CD14-positive monocyte (primary cell): Measurements from ENCODE around the gene ATP2A2. TPM values are rescaled to one million over a fixed set of nuclear protein-coding genes. Genes with fewer than 3 reads are reported as not detected.

Experiments used
- DNase-seq, 3 donors: peaks; one replicate each; pipeline ENCODE4 v3.0.0-alpha.2; 2011 to 2022
- H2AFZ ChIP-seq: 2 replicates; pipeline ENCODE4 v1.6.0; 2012; ENCODE audit warnings: mild to moderate bottlenecking, low read depth, low read length, inconsistent platforms; ENCODE audit not compliant: insufficient read depth, poor library complexity, severe bottlenecking
- H3K27ac ChIP-seq, 2 donors: 1 replicate in 1 of 2; 2 replicates in 1 of 2; pipeline ENCODE4 v1.5.1; 2012 to 2013; ENCODE audit warnings: low read length in 2 of 2, control low read depth in 1 of 2, inconsistent platforms in 1 of 2, low read depth in 1 of 2, mild to moderate bottlenecking in 1 of 2
- H3K27me3 ChIP-seq, 2 donors: one replicate each; pipeline versions ENCODE4 v1.6.0 to v1.6.1; 2011 to 2013; ENCODE audit warnings: low read length in 2 of 2; ENCODE audit not compliant: control insufficient read depth in 2 of 2, insufficient read depth in 2 of 2
- H3K36me3 ChIP-seq, 2 donors: replicated peaks in 1 of 2; 1 replicate in 1 of 2; 2 replicates in 1 of 2; pipeline versions ENCODE4 v1.5.1 to v1.6.1; 2012 to 2013; ENCODE audit warnings: low read length in 2 of 2, control low read depth in 1 of 2, inconsistent platforms in 1 of 2, mild to moderate bottlenecking in 1 of 2; ENCODE audit not compliant: insufficient read depth in 2 of 2, control insufficient read depth in 1 of 2
- H3K4me1 ChIP-seq, 2 donors: 1 replicate in 1 of 2; 2 replicates in 1 of 2; pipeline versions ENCODE4 v1.5.1 to v1.6.1; 2012 to 2013; ENCODE audit warnings: low read length in 2 of 2, control low read depth in 1 of 2, inconsistent platforms in 1 of 2, mild to moderate bottlenecking in 1 of 2, moderate library complexity in 1 of 2; ENCODE audit not compliant: insufficient read depth in 2 of 2, control insufficient read depth in 1 of 2
- H3K4me2 ChIP-seq: replicated peaks from 2 replicates; pipeline ENCODE3; 2012; ENCODE audit warnings: low read length, moderate library complexity, mild to moderate bottlenecking; ENCODE audit not compliant: poor library complexity, severe bottlenecking; ENCODE audit errors: extremely low read depth
- H3K4me3 ChIP-seq, 3 experiments: fragments of 200-600 bp in 1 of 3; sonication (generic) in 1 of 3; replicated peaks in 1 of 3; 1 replicate in 2 of 3; 2 replicates in 1 of 3; pipeline ENCODE4 v1.5.1; 2011 to 2013; ENCODE audit warnings: low read length in 3 of 3, mild to moderate bottlenecking in 3 of 3, control low read depth in 2 of 3, low read depth in 2 of 3, inconsistent platforms in 1 of 3, moderate library complexity in 1 of 3
- H3K79me2 ChIP-seq: 2 replicates; pipeline ENCODE4 v1.6.0; 2012; ENCODE audit warnings: mild to moderate bottlenecking, control low read depth, inconsistent platforms, low read length, moderate library complexity; ENCODE audit not compliant: insufficient read depth
- H3K9ac ChIP-seq: 2 replicates; pipeline ENCODE4 v1.6.0; 2017; ENCODE audit warnings: low read length, mild to moderate bottlenecking; ENCODE audit not compliant: insufficient read depth, poor library complexity, severe bottlenecking
- H3K9me3 ChIP-seq, 2 donors: replicated peaks in 1 of 2; 1 replicate in 1 of 2; 2 replicates in 1 of 2; pipeline versions ENCODE4 v1.5.1 to v1.6.1; 2012 to 2013; ENCODE audit warnings: low read length in 2 of 2, control low read depth in 1 of 2; ENCODE audit not compliant: control insufficient read depth in 1 of 2, insufficient read depth in 1 of 2
- H4K20me1 ChIP-seq: 2 replicates; pipeline ENCODE4 v1.6.0; 2012; ENCODE audit warnings: mild to moderate bottlenecking, low read length, control low read depth, moderate library complexity; ENCODE audit not compliant: insufficient read depth
- H3K27ac Mint-ChIP-seq, 7 donors: one replicate each; pipeline ENCODE4 v1.8.0; 2020; ENCODE audit warnings: mild to moderate bottlenecking in 7 of 7, mixed read lengths in 7 of 7, moderate library complexity in 6 of 7, inconsistent platforms in 2 of 7
- H3K27me3 Mint-ChIP-seq, 3 donors: one replicate each; pipeline ENCODE4 v1.8.0; 2021 to 2022; ENCODE audit warnings: low read depth in 3 of 3, mild to moderate bottlenecking in 3 of 3, mixed read lengths in 3 of 3, moderate library complexity in 3 of 3, inconsistent platforms in 1 of 3
- H3K36me3 Mint-ChIP-seq, 2 donors: one replicate each; pipeline ENCODE4 v1.8.0; 2020; ENCODE audit warnings: mixed read lengths in 2 of 2, inconsistent platforms in 1 of 2, mild to moderate bottlenecking in 1 of 2
- H3K4me1 Mint-ChIP-seq: one replicate; pipeline ENCODE4 v1.8.0; 2020; ENCODE audit warnings: mild to moderate bottlenecking, mixed read lengths
- H3K4me3 Mint-ChIP-seq, 2 donors: one replicate each; pipeline ENCODE4 v1.8.0; 2020; ENCODE audit warnings: mild to moderate bottlenecking in 2 of 2, mixed read lengths in 2 of 2, moderate library complexity in 1 of 2
- H3K9me3 Mint-ChIP-seq, 7 donors: one replicate each; pipeline ENCODE4 v1.8.0; 2020 to 2022; ENCODE audit warnings: mixed read lengths in 7 of 7, mild to moderate bottlenecking in 6 of 7, moderate library complexity in 6 of 7, inconsistent platforms in 2 of 7
- WGBS: methylation state at CpG from one replicate; pipeline ENCODE4 v1.1.5; 2013; ENCODE audit warnings: missing lambda C conversion rate; ENCODE audit not compliant: insufficient coverage; 5-methylcytosine and 5-hydroxymethylcytosine counted together
- intact Hi-C, 2 donors: fragments of 100-400 bp; cut with micrococcal nuclease; formaldehyde crosslinking; loops; one replicate each; pipeline versions ENCODE4 v1.15.0 to v1.15.1; 2023
- polyA plus RNA-seq, 3 donors: library from polyadenylated mRNA; depleted of rRNA in 1 of 3; unstranded in 2 of 3; stranded (reverse) in 1 of 3; fragments of 300-500 nt in 2 of 3; fragments of >200 nt in 1 of 3; fragmentation: Illumina TruSeq in 2 of 3; gene quantifications; 1 replicate in 2 of 3; 2 replicates in 1 of 3; pipeline ENCODE4 v1.2.3, GENCODE V29; 2012 to 2021
- TF ChIP-seq, protein P1 (sequence below): fragments of 200-600 bp; IDR thresholded peaks from one replicate; pipeline ENCODE4 v1.8.0; 2022; ENCODE audit warnings: antibody characterized with exemption, mild to moderate bottlenecking

The ATP2A2 gene
- polyA plus RNA-seq, 3 donors: 4.5 to 83.1 (median 6.9) TPM

DNA sequence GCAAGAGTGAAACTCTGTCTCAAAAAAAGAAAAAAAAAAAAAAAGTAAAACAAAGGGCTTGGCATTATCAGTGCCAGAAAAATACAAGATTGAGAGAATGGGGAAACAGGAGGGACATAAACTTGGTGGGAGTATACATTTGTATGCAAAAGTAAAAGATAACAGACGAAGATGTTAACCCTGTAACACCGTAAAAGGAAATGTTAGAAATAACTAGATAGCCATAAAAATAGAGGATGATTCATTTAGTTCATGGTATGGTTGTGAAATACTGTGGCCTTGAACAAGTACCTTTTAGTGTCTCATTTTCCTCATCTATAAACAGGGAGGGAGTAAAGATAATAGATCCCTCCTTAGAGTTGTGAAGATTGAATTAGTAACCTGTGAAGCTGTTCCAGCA, 33.3 kb downstream of the ATP2A2 start:
- Histone ChIP-seq H3K4me2 (peak overlapping the region; percentile 21), H3K79me2 (peaks cover 90% of the 10 kb centered on the region), H4K20me1 (peaks cover 100% of the 10 kb centered on the region), H3K4me1 (peaks cover 42 to 62% of the 10 kb centered on the region in 2 donors), H3K9ac (no peak overlapping the region), H3K27ac (peak overlapping the region; percentile 34 to 53), H2AFZ (no peak overlapping the region), H3K4me3 (no peak overlapping the region), H3K9me3 (no peaks in the 10 kb centered on the region), H3K27me3 (no peaks in the 10 kb centered on the region), H3K36me3 (peaks cover 10 to 41% of the 10 kb centered on the region in 2 donors)
- DNase-seq: peak in 2 of 3 donors; percentile 38 to 52
- H3K4me1 Mint-ChIP-seq: peaks cover 52% of the 10 kb centered on the region
- intact Hi-C loops: loop anchor here in 1 of 2 donors (10.0 kb wide), 1 partner anchor 210 kb away; no protein-coding TSS in a partner anchor
- WGBS: no CpG with 5 or more reads among the region's 2 CpGs
- peaks cover 0 to 3% (median 0%) of the 10 kb centered on the region in 3 donors for H3K27me3 Mint-ChIP-seq
- TF ChIP-seq, protein P1, sequence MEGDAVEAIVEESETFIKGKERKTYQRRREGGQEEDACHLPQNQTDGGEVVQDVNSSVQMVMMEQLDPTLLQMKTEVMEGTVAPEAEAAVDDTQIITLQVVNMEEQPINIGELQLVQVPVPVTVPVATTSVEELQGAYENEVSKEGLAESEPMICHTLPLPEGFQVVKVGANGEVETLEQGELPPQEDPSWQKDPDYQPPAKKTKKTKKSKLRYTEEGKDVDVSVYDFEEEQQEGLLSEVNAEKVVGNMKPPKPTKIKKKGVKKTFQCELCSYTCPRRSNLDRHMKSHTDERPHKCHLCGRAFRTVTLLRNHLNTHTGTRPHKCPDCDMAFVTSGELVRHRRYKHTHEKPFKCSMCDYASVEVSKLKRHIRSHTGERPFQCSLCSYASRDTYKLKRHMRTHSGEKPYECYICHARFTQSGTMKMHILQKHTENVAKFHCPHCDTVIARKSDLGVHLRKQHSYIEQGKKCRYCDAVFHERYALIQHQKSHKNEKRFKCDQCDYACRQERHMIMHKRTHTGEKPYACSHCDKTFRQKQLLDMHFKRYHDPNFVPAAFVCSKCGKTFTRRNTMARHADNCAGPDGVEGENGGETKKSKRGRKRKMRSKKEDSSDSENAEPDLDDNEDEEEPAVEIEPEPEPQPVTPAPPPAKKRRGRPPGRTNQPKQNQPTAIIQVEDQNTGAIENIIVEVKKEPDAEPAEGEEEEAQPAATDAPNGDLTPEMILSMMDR: no peak
- H3K9me3 Mint-ChIP-seq: peaks cover 0 to 2% (median 0%) of the 10 kb centered on the region in 7 donors
- H3K27ac Mint-ChIP-seq: peak overlapping the region; percentile 46 to 91 (median 66)
- H3K4me3 Mint-ChIP-seq: peak overlapping the region in 1 of 2 donors; percentile 5
- peaks cover 17 to 44% of the 10 kb centered on the region in 2 donors for H3K36me3 Mint-ChIP-seq

DNA sequence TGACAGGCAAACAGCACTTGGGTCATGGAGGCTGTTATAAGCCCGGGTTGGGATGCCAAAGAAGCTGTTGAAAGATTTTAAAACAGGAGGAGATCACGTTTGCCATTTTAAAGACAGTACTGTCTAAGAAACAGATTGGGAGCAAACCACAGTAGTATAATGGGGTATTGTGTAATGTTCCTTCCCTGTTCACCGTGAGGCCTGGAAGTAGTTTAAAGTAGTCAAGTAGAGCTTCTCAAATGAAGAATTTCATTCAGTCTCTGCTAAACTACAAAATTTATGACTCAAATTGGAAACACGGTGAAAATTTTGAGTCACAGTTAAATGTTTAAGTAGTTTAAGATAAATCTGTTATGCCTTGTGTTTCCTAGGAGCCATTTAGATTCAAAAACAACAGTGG, 35.8 kb downstream of the ATP2A2 start:
- Mint-ChIP-seq H3K9me3 (peaks cover 0 to 2% (median 0%) of the 10 kb centered on the region in 7 donors), H3K36me3 (peaks cover 27 to 32% of the 10 kb centered on the region in 2 donors), H3K27ac (peak overlapping the region; percentile 64 to 88 (median 77)), H3K4me3 (peak overlapping the region in 1 of 2 donors; percentile 71), H3K4me1 (peaks cover 50% of the 10 kb centered on the region), H3K27me3 (peaks cover 0 to 3% (median 0%) of the 10 kb centered on the region in 3 donors)
- Histone ChIP-seq H4K20me1 (peaks cover 100% of the 10 kb centered on the region), H3K4me3 (peak overlapping the region in 1 of 3 experiments; percentile 1), H2AFZ (no peak overlapping the region), H3K27ac (peak overlapping the region in 1 of 2 donors; percentile 48), H3K4me2 (peak overlapping the region; percentile 20), H3K9me3 (no peaks in the 10 kb centered on the region), H3K79me2 (peaks cover 90% of the 10 kb centered on the region), H3K36me3 (peaks cover 21 to 39% of the 10 kb centered on the region in 2 donors), H3K4me1 (peaks cover 42 to 60% of the 10 kb centered on the region in 2 donors), H3K9ac (no peak overlapping the region), H3K27me3 (no peaks in the 10 kb centered on the region)
- intact Hi-C loops: loop anchor here in 1 of 2 donors (10.0 kb wide), 1 partner anchor 212 kb away; no protein-coding TSS in a partner anchor
- TF ChIP-seq, protein P1: no peak
- no CpG with 5 or more reads among the region's 4 CpGs for WGBS
- DNase-seq: peak in 2 of 3 donors; percentile 26 to 44
